SK-N-SH treated with all-trans-retinoic acid at 6 μM for 48 hours (cell line): ENCODE results near the gene TRIM7.

Experiments used
- ATAC-seq: fragments of 200-7000 bp; cut with Tn5 transposase; 3 replicates; pipeline ENCODE4 v1.9.1; 2020; ENCODE audit warnings: mild to moderate bottlenecking, moderate library complexity
- ARNTL ChIP-seq: fragments of 450-650 bp; formaldehyde crosslinking; IDR thresholded peaks from 2 replicates; pipeline ENCODE4 v1.5.0; 2020; ENCODE audit warnings: low read depth, mild to moderate bottlenecking, moderate library complexity, borderline replicate concordance
- BACH2 ChIP-seq: fragments of 250-450 bp; sonication (Bioruptor Pico); IDR thresholded peaks from 2 replicates; pipeline ENCODE4 v1.9.0; 2021; ENCODE audit warnings: mild to moderate bottlenecking, borderline replicate concordance
- CSDC2 ChIP-seq: fragments of 250-450 bp; sonication (Bioruptor Pico); IDR thresholded peaks from 2 replicates; pipeline ENCODE4 v1.5.0; 2020; ENCODE audit warnings: mild to moderate bottlenecking, moderate library complexity
- ESRRG ChIP-seq: fragments of 250-450 bp; sonication (Bioruptor Pico); IDR thresholded peaks from 2 replicates; pipeline ENCODE4 v1.6.1; 2021; ENCODE audit warnings: mild to moderate bottlenecking
- GLIS3 ChIP-seq: fragments of 250-450 bp; sonication (Bioruptor Pico); IDR thresholded peaks from 2 replicates; pipeline ENCODE4 v1.5.0; 2020; ENCODE audit warnings: mild to moderate bottlenecking, moderate library complexity
- ISL1 ChIP-seq: fragments of 250-450 bp; sonication (Bioruptor Pico); IDR thresholded peaks from 2 replicates; pipeline ENCODE4 v2.1.2; 2022; ENCODE audit warnings: mild to moderate bottlenecking, moderate library complexity
- OSR1 ChIP-seq: fragments of 250-450 bp; sonication (Bioruptor Pico); IDR thresholded peaks from 2 replicates; pipeline ENCODE4 v1.8.0; 2022; ENCODE audit warnings: moderate library complexity, mild to moderate bottlenecking, inconsistent platforms
- PPARA ChIP-seq: fragments of 250-450 bp; sonication (Bioruptor Pico); IDR thresholded peaks from 2 replicates; pipeline ENCODE4 v1.5.0; 2020; ENCODE audit warnings: mild to moderate bottlenecking, borderline replicate concordance
- RARB ChIP-seq: fragments of 250-450 bp; sonication (Bioruptor Pico); IDR thresholded peaks from 2 replicates; pipeline ENCODE4 v1.8.0; 2021; ENCODE audit warnings: mild to moderate bottlenecking, moderate library complexity
- SNAI2 ChIP-seq: fragments of 250-450 bp; sonication (Bioruptor Pico); IDR thresholded peaks from 2 replicates; pipeline ENCODE4 v1.5.0; 2020; ENCODE audit warnings: mild to moderate bottlenecking, moderate library complexity
- TCF4 ChIP-seq: fragments of 250-450 bp; sonication (Bioruptor Pico); IDR thresholded peaks from 2 replicates; pipeline ENCODE4 v1.8.0; 2021; ENCODE audit warnings: mild to moderate bottlenecking, moderate library complexity, borderline replicate concordance
- TOX ChIP-seq: fragments of 250-450 bp; sonication (Bioruptor Pico); IDR thresholded peaks from 2 replicates; pipeline ENCODE4 v1.8.0; 2021; ENCODE audit warnings: mild to moderate bottlenecking, moderate library complexity, borderline replicate concordance
- ZC3H10 ChIP-seq: fragments of 250-450 bp; sonication (Bioruptor Pico); IDR thresholded peaks from 2 replicates; pipeline ENCODE4 v1.5.1; 2021; ENCODE audit warnings: mild to moderate bottlenecking, moderate library complexity
- ZFP3 ChIP-seq: fragments of 250-450 bp; sonication (Bioruptor Pico); IDR thresholded peaks from 2 replicates; pipeline ENCODE4 v1.5.0; 2020; ENCODE audit warnings: mild to moderate bottlenecking, moderate library complexity
- ZFP30 ChIP-seq: fragments of 450-650 bp; formaldehyde crosslinking; IDR thresholded peaks from 2 replicates; pipeline ENCODE4 v1.5.0; 2022; ENCODE audit warnings: mild to moderate bottlenecking, moderate library complexity
- ZNF565 ChIP-seq: fragments of 450-650 bp; formaldehyde crosslinking; conservative IDR thresholded peaks from 2 replicates; pipeline ENCODE4 v1.5.0; 2020; ENCODE audit warnings: low read depth, mild to moderate bottlenecking, moderate library complexity
- ZNF70 ChIP-seq: fragments of 450-650 bp; formaldehyde crosslinking; IDR thresholded peaks from 2 replicates; pipeline ENCODE4 v1.5.0; 2020; ENCODE audit warnings: mild to moderate bottlenecking, moderate library complexity
- ZNF8 ChIP-seq: fragments of 450-650 bp; formaldehyde crosslinking; IDR thresholded peaks from 2 replicates; pipeline ENCODE4 v1.5.0; 2020; ENCODE audit warnings: mild to moderate bottlenecking, moderate library complexity
- TF ChIP-seq, protein P1 (sequence below): fragments of 250-450 bp; sonication (Bioruptor Pico); IDR thresholded peaks from 2 replicates; pipeline ENCODE4 v1.8.0; 2021; ENCODE audit warnings: low read depth, mild to moderate bottlenecking, moderate library complexity, borderline replicate concordance
- TF ChIP-seq, protein P2 (sequence below): fragments of 250-450 bp; sonication (Bioruptor Pico); IDR thresholded peaks from 2 replicates; pipeline ENCODE4 v1.5.1; 2020; ENCODE audit warnings: low read depth, mild to moderate bottlenecking, moderate library complexity
- TF ChIP-seq, protein P3 (sequence below): fragments of 250-450 bp; sonication (Bioruptor Pico); IDR thresholded peaks from 2 replicates; pipeline ENCODE4 v1.8.0; 2020; ENCODE audit warnings: mild to moderate bottlenecking, moderate library complexity, borderline replicate concordance
- TF ChIP-seq, protein P4 (sequence below): fragments of 250-450 bp; sonication (Bioruptor Pico); IDR thresholded peaks from 2 replicates; pipeline ENCODE4 v1.5.0; 2020; ENCODE audit warnings: mild to moderate bottlenecking, moderate library complexity
- TF ChIP-seq, protein P5 (sequence below): fragments of 250-450 bp; sonication (Bioruptor Pico); IDR thresholded peaks from 2 replicates; pipeline ENCODE4 v1.5.1; 2021; ENCODE audit warnings: mild to moderate bottlenecking, moderate library complexity

TRIM7 gene

DNA sequence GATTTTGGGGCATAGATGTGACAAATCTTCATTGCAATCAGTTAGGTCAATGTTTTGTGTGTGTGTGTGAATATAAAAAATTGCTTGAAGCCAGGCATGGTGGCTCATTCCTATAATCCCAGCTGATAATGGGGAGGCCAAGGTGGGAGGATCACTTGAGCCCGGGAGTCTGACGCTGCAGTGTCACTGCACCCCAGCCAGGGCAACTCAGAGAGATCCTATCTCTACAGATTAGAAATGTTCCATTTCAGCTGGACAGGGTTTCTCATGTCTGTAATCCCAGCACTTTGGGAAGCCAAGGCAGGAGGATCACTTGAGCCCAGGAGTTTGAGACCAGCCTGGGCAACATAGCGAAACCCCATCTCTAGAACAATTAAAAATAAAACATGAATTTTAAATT lies 46.1 kb downstream of the TRIM7 start:
- no peak for ATAC-seq
- TF ChIP-seq ISL1 (no peak), TOX (CRISPR knock-in tag) (no peak), ARNTL (CRISPR knock-in tag) (no peak), ZNF8 (no peak), RARB (CRISPR knock-in tag) (no peak)

DNA sequence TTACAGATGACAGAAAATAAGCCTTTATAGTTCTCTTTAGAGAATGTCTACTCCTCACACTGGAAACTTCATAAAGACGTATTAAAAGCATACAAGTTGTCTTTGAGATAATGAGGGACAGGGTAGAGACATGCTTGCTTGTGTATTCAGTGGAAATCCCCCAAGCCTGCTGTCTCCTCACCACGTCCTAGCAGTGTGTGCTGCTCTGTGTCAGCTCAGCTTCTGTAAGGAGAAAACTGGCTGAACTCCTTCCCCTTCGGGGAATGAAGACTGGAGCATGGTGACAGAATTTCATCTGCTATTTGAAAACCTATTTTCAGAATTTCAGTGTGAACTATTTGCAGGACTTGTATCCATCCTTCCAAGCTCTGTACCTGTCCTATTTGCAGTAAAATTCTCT lies 48.2 kb downstream of the TRIM7 start:
- no peak for ATAC-seq
- TF ChIP-seq BACH2 (no peak), ZNF565 (no peak), ISL1 (no peak), GLIS3 (CRISPR knock-in tag) (no peak), SNAI2 (no peak), ZC3H10 (CRISPR knock-in tag) (no peak), ARNTL (CRISPR knock-in tag) (no peak)
- TF ChIP-seq, protein P1, sequence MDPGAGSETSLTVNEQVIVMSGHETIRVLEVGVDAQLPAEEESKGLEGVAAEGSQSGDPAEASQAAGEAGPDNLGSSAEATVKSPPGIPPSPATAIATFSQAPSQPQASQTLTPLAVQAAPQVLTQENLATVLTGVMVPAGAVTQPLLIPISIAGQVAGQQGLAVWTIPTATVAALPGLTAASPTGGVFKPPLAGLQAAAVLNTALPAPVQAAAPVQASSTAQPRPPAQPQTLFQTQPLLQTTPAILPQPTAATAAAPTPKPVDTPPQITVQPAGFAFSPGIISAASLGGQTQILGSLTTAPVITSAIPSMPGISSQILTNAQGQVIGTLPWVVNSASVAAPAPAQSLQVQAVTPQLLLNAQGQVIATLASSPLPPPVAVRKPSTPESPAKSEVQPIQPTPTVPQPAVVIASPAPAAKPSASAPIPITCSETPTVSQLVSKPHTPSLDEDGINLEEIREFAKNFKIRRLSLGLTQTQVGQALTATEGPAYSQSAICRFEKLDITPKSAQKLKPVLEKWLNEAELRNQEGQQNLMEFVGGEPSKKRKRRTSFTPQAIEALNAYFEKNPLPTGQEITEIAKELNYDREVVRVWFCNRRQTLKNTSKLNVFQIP: no peak
- TF ChIP-seq, protein P2, sequence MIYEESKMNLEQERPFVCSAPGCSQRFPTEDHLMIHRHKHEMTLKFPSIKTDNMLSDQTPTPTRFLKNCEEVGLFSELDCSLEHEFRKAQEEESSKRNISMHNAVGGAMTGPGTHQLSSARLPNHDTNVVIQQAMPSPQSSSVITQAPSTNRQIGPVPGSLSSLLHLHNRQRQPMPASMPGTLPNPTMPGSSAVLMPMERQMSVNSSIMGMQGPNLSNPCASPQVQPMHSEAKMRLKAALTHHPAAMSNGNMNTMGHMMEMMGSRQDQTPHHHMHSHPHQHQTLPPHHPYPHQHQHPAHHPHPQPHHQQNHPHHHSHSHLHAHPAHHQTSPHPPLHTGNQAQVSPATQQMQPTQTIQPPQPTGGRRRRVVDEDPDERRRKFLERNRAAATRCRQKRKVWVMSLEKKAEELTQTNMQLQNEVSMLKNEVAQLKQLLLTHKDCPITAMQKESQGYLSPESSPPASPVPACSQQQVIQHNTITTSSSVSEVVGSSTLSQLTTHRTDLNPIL (CRISPR knock-in tag): no peak

DNA sequence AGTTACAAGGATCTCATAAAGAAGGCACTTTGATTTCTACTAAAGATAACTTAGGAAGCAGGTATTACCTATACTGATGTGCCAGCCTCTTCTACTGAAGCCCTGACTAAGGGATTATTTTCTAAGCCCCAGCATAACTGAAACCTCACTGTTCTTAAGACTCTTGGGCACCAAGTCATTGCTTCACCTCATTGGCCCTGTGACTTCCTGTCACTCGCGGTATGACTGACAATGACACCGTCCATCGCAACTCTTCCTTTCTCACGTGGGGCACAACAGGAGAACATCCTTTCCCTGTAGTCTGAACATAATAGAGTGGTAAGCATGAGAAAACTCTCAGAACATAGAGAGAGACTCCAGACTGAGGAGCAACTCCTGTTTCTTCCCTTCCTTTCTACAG lies 51.2 kb downstream of the TRIM7 start:
- no peak for ATAC-seq
- TF ChIP-seq ZNF70 (CRISPR knock-in tag): no peak
- TF ChIP-seq CSDC2 (CRISPR knock-in tag): no peak
- no peak for TF ChIP-seq ZFP3 (CRISPR knock-in tag)
- TF ChIP-seq ZFP30: no peak
- TF ChIP-seq ARNTL (CRISPR knock-in tag): no peak
- TF ChIP-seq TOX (CRISPR knock-in tag): no peak
- no peak for TF ChIP-seq ZNF8
- TF ChIP-seq ZC3H10 (CRISPR knock-in tag): no peak
- TF ChIP-seq, protein P3, sequence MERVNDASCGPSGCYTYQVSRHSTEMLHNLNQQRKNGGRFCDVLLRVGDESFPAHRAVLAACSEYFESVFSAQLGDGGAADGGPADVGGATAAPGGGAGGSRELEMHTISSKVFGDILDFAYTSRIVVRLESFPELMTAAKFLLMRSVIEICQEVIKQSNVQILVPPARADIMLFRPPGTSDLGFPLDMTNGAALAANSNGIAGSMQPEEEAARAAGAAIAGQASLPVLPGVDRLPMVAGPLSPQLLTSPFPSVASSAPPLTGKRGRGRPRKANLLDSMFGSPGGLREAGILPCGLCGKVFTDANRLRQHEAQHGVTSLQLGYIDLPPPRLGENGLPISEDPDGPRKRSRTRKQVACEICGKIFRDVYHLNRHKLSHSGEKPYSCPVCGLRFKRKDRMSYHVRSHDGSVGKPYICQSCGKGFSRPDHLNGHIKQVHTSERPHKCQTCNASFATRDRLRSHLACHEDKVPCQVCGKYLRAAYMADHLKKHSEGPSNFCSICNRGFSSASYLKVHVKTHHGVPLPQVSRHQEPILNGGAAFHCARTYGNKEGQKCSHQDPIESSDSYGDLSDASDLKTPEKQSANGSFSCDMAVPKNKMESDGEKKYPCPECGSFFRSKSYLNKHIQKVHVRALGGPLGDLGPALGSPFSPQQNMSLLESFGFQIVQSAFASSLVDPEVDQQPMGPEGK (CRISPR knock-in tag): no peak
- no peak for TF ChIP-seq ZNF565
- TF ChIP-seq ISL1: no peak
- no peak for TF ChIP-seq ESRRG (CRISPR knock-in tag)

DNA sequence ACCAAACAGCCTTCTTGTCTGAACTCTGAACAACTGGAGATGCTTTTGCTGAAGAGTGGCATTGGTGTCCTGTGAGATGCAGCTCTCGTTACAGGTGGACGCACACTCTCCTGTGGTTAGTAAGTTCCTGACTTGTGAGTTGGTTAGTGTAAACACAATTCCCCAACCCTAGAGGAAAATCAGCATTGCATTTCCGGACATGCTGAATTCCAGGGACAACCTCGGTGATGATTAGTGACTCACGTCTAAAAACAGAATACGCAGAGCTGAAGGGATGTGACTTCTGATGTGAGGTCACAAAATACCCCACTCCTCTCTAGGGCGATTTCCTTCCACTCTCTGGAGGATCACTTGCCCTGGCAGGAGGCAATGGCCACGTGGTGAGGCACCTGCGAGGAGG lies 52.6 kb downstream of the TRIM7 start:
- no peak for TF ChIP-seq ZFP30
- TF ChIP-seq RARB (CRISPR knock-in tag): no peak
- no peak for TF ChIP-seq SNAI2
- no peak for TF ChIP-seq PPARA (CRISPR knock-in tag)
- TF ChIP-seq ZNF565: no peak
- TF ChIP-seq, protein P2 (CRISPR knock-in tag): no peak
- TF ChIP-seq ISL1: no peak
- no peak for TF ChIP-seq ESRRG (CRISPR knock-in tag)
- no peak for TF ChIP-seq ZC3H10 (CRISPR knock-in tag)
- TF ChIP-seq ZNF70 (CRISPR knock-in tag): no peak
- TF ChIP-seq, protein P4, sequence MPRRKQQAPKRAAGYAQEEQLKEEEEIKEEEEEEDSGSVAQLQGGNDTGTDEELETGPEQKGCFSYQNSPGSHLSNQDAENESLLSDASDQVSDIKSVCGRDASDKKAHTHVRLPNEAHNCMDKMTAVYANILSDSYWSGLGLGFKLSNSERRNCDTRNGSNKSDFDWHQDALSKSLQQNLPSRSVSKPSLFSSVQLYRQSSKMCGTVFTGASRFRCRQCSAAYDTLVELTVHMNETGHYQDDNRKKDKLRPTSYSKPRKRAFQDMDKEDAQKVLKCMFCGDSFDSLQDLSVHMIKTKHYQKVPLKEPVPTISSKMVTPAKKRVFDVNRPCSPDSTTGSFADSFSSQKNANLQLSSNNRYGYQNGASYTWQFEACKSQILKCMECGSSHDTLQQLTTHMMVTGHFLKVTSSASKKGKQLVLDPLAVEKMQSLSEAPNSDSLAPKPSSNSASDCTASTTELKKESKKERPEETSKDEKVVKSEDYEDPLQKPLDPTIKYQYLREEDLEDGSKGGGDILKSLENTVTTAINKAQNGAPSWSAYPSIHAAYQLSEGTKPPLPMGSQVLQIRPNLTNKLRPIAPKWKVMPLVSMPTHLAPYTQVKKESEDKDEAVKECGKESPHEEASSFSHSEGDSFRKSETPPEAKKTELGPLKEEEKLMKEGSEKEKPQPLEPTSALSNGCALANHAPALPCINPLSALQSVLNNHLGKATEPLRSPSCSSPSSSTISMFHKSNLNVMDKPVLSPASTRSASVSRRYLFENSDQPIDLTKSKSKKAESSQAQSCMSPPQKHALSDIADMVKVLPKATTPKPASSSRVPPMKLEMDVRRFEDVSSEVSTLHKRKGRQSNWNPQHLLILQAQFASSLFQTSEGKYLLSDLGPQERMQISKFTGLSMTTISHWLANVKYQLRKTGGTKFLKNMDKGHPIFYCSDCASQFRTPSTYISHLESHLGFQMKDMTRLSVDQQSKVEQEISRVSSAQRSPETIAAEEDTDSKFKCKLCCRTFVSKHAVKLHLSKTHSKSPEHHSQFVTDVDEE: no peak
- TF ChIP-seq ZNF8: no peak
- no peak for TF ChIP-seq TCF4
- no peak for TF ChIP-seq OSR1 (CRISPR knock-in tag)
- no peak for TF ChIP-seq TOX (CRISPR knock-in tag)
- TF ChIP-seq, protein P1: no peak
- no peak for TF ChIP-seq BACH2
- TF ChIP-seq, protein P5, sequence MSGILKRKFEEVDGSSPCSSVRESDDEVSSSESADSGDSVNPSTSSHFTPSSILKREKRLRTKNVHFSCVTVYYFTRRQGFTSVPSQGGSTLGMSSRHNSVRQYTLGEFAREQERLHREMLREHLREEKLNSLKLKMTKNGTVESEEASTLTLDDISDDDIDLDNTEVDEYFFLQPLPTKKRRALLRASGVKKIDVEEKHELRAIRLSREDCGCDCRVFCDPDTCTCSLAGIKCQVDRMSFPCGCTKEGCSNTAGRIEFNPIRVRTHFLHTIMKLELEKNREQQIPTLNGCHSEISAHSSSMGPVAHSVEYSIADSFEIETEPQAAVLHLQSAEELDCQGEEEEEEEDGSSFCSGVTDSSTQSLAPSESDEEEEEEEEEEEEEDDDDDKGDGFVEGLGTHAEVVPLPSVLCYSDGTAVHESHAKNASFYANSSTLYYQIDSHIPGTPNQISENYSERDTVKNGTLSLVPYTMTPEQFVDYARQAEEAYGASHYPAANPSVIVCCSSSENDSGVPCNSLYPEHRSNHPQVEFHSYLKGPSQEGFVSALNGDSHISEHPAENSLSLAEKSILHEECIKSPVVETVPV (CRISPR knock-in tag): no peak
- no peak for TF ChIP-seq GLIS3 (CRISPR knock-in tag)
- no peak for ATAC-seq
